Endodermal cell (in vitro differentiated cells): ENCODE measurements around the gene TAS2R39. TPM values are rescaled to one million over a fixed set of nuclear protein-coding genes. Genes with fewer than 3 reads are reported as not detected.

ENCODE experiments used
- DNase-seq: peaks from one replicate; pipeline ENCODE4 v3.0.0-alpha.2; 2017
- H3K27ac ChIP-seq: 2 replicates; pipeline ENCODE4 v1.5.1; 2013; ENCODE audit warnings: mild to moderate bottlenecking, low read depth, low read length, moderate library complexity
- H3K27me3 ChIP-seq: 2 replicates; pipeline ENCODE4 v1.6.1; 2013; ENCODE audit warnings: mild to moderate bottlenecking, low read length, moderate library complexity; ENCODE audit not compliant: insufficient read depth, control insufficient read depth, poor library complexity, severe bottlenecking
- H3K36me3 ChIP-seq: 2 replicates; pipeline ENCODE4 v1.7.0; 2013; ENCODE audit warnings: mild to moderate bottlenecking, low read length, moderate library complexity; ENCODE audit not compliant: control insufficient read depth, insufficient read depth
- H3K4me1 ChIP-seq: one replicate; pipeline ENCODE4 v1.7.0; 2013; ENCODE audit warnings: low read length; ENCODE audit not compliant: control insufficient read depth, insufficient read depth
- H3K4me3 ChIP-seq: 2 replicates; pipeline ENCODE4 v1.5.1; 2013; ENCODE audit warnings: mild to moderate bottlenecking, low read length, moderate library complexity
- H3K9ac ChIP-seq: 2 replicates; pipeline ENCODE4 v1.6.1; 2013; ENCODE audit warnings: mild to moderate bottlenecking, low read length, moderate library complexity; ENCODE audit not compliant: poor library complexity, severe bottlenecking; ENCODE audit errors: extremely low read depth
- H3K9me3 ChIP-seq: 2 replicates; pipeline ENCODE4 v1.6.1; 2013; ENCODE audit warnings: mild to moderate bottlenecking, low read length, moderate library complexity; ENCODE audit not compliant: control insufficient read depth
- H3K27ac Mint-ChIP-seq: 2 replicates; pipeline ENCODE4 v1.8.0; 2020; ENCODE audit warnings: mixed read lengths
- H3K27me3 Mint-ChIP-seq: 2 replicates; pipeline ENCODE4 v1.8.0; 2021; ENCODE audit warnings: mild to moderate bottlenecking, mixed read lengths; ENCODE audit not compliant: insufficient read depth
- H3K36me3 Mint-ChIP-seq: 2 replicates; pipeline ENCODE4 v1.8.0; 2020; ENCODE audit warnings: low read depth, mixed read lengths
- H3K4me1 Mint-ChIP-seq: 2 replicates; pipeline ENCODE4 v1.8.0; 2020; ENCODE audit warnings: mixed read lengths
- H3K4me3 Mint-ChIP-seq: 2 replicates; pipeline ENCODE4 v1.8.0; 2020; ENCODE audit warnings: mild to moderate bottlenecking, moderate library complexity, mixed read lengths
- H3K9me3 Mint-ChIP-seq: 2 replicates; pipeline ENCODE4 v1.8.0; 2020; ENCODE audit warnings: mild to moderate bottlenecking, mixed read lengths
- CTCF ChIP-seq: fragments of 200-600 bp; sonication (generic); conservative IDR thresholded peaks from 2 replicates; pipeline ENCODE4 v1.5.0; 2021; ENCODE audit warnings: antibody characterized with exemption, mild to moderate bottlenecking
- WGBS, 2 experiments: methylation state at CpG; one replicate each; pipeline versions ENCODE4 v1.1.5 to v1.1.7; 2013; ENCODE audit warnings: missing lambda C conversion rate in 2 of 2, mixed read lengths in 1 of 2; ENCODE audit not compliant: insufficient coverage in 1 of 2, insufficient read length in 1 of 2; 5-methylcytosine and 5-hydroxymethylcytosine counted together
- long read RNA-seq, 4 experiments: library from polyadenylated mRNA in 2 of 4; library from RNA in 1 of 4; library from capped mRNA in 1 of 4; stranded (forward) in 3 of 4; unstranded in 1 of 4; transcript quantifications; one replicate each; pipeline ENCODE4 v2.0.0, GENCODE V29; 2020 to 2021; ENCODE audit warnings: inconsistent platforms in 1 of 4
- polyA plus RNA-seq, 2 experiments: library from polyadenylated mRNA; stranded (reverse); fragments of 50-300 nt; gene quantifications; one replicate each; pipeline ENCODE4 v1.2.3, GENCODE V29; 2013
- total RNA-seq, 2 donors: library from RNA; stranded (reverse); fragmentation: NEBNext Ultra II Directional in 1 of 2; extraction: Animal tissue kit (Norgen Biotek cat#: 25700) in 1 of 2; gene quantifications; 2 replicates in 1 of 2; 3 replicates in 1 of 2; pipeline ENCODE4 v1.2.1, GENCODE V29; 2021

Gene TAS2R39
- total RNA-seq = not detected
- polyA plus RNA-seq (2013, experiment 1 of 2) = not detected
- polyA plus RNA-seq (2013, experiment 2 of 2) = not detected
- long read RNA-seq, experiment 1 = 0 reads
- long read RNA-seq, experiment 2 = 0 reads
- long read RNA-seq, experiment 3 = 0 reads
- long read RNA-seq, experiment 4 = 0 reads

GRCh38 chr7:143183024-143183423 lies at the start of gene TAS2R39:
TSS of gene TAS2R39 (plus strand) at chr7:143183419. CDS start at chr7:143183419, 0 bp downstream.
- 92 to 100% methylated on average over 2 to 3 of the region's 3 CpGs for WGBS, 2 experiments
- peaks cover 10% of the 10 kb centered on the region for H3K9me3 Mint-ChIP-seq
- no peaks in the 10 kb centered on the region for H3K36me3 Mint-ChIP-seq
- no peak for DNase-seq
- Histone ChIP-seq H3K4me1 (no peaks in the 10 kb centered on the region), H3K27ac (no peak within 1 kb of the TSS), H3K9me3 (peaks cover 18% of the 10 kb centered on the region), H3K27me3 (no peaks in the 10 kb centered on the region), H3K36me3 (no peaks in the 10 kb centered on the region), H3K4me3 (no peak within 1 kb of the TSS), H3K9ac (no peak within 1 kb of the TSS)
- no peaks in the 10 kb centered on the region for H3K4me1 Mint-ChIP-seq
- TF ChIP-seq CTCF = no peak
- H3K27me3 Mint-ChIP-seq = peaks cover 2% of the 10 kb centered on the region
- no peak within 1 kb of the TSS for H3K27ac Mint-ChIP-seq
- H3K4me3 Mint-ChIP-seq = no peak within 1 kb of the TSS

GRCh38 chr7:143147070-143147469 lies 36.1 kb upstream of the TAS2R39 start:
- Histone ChIP-seq H3K9me3 (no peaks in the 10 kb centered on the region), H3K27ac (no peak overlapping the region), H3K9ac (no peak overlapping the region), H3K4me1 (no peaks in the 10 kb centered on the region), H3K27me3 (peaks cover 14% of the 10 kb centered on the region), H3K36me3 (no peaks in the 10 kb centered on the region), H3K4me3 (no peak overlapping the region)
- H3K27me3 Mint-ChIP-seq = peaks cover 22% of the 10 kb centered on the region
- H3K27ac Mint-ChIP-seq = no peak overlapping the region
- H3K36me3 Mint-ChIP-seq = no peaks in the 10 kb centered on the region
- DNase-seq = no peak
- H3K4me1 Mint-ChIP-seq = no peaks in the 10 kb centered on the region
- no peak for TF ChIP-seq CTCF
- H3K4me3 Mint-ChIP-seq = no peak overlapping the region
- H3K9me3 Mint-ChIP-seq = peaks cover 17% of the 10 kb centered on the region

GRCh38 chr7:143148050-143148449 lies 35.2 kb upstream of the TAS2R39 start:
- Histone ChIP-seq H3K4me1 (no peaks in the 10 kb centered on the region), H3K4me3 (no peak overlapping the region), H3K9me3 (no peaks in the 10 kb centered on the region), H3K36me3 (no peaks in the 10 kb centered on the region), H3K27ac (no peak overlapping the region), H3K9ac (no peak overlapping the region), H3K27me3 (peaks cover 14% of the 10 kb centered on the region)
- Mint-ChIP-seq H3K36me3 (no peaks in the 10 kb centered on the region), H3K27me3 (peaks cover 22% of the 10 kb centered on the region), H3K27ac (no peak overlapping the region), H3K9me3 (peaks cover 17% of the 10 kb centered on the region), H3K4me3 (no peak overlapping the region), H3K4me1 (no peaks in the 10 kb centered on the region)
- WGBS, 2 experiments = 82 to 84% methylated on average over 4 of the region's 4 CpGs
- DNase-seq = no peak
- no peak for TF ChIP-seq CTCF
